Coronary artery (tissue), 2 donors: ENCODE results near the gene SDK2.

ENCODE experiments used
- DNase-seq: peaks from one replicate; pipeline ENCODE4 v3.0.0-alpha.2; 2017; ENCODE audit warnings: low spot score
- H3K27ac ChIP-seq, 2 donors: fragments of 200-600 bp; sonication (generic); one replicate each; pipeline ENCODE4 v1.5.1; 2016 to 2019
- H3K4me3 ChIP-seq: fragments of 200-600 bp; sonication (generic); 2 replicates; pipeline ENCODE4 v1.5.1; 2016; ENCODE audit warnings: mild to moderate bottlenecking, moderate library complexity
- CTCF ChIP-seq: fragments of 200-600 bp; sonication (generic); IDR thresholded peaks from one replicate; pipeline ENCODE4 v1.5.1; 2019; ENCODE audit warnings: antibody characterized with exemption

Gene SDK2

GRCh38 chr17:73430848-73431247 is 213.4 kb downstream of the SDK2 start:
- no peak overlapping the region for H3K4me3 ChIP-seq
- no peak for TF ChIP-seq CTCF
- no peak overlapping the region for H3K27ac ChIP-seq
- DNase-seq, result no peak

- TF ChIP-seq CTCF, result no peak
- Histone ChIP-seq H3K4me3 (no peak overlapping the region), H3K27ac (no peak overlapping the region)
- DNase-seq, result no peak
Measured at GRCh38 chr17:73430165-73430680, 214.0 kb downstream of the SDK2 start.

GRCh38 chr17:73429440-73430164 is 214.6 kb downstream of the SDK2 start:
- peak overlapping the region; percentile 39 for H3K4me3 ChIP-seq
- no peak overlapping the region for H3K27ac ChIP-seq
- peak; percentile 93 for TF ChIP-seq CTCF
- peak; percentile 85 for DNase-seq

- no peak for DNase-seq
- Histone ChIP-seq H3K4me3 (no peak overlapping the region), H3K27ac (no peak overlapping the region)
- no peak for TF ChIP-seq CTCF
Measured at GRCh38 chr17:73427198-73427597, 217.0 kb downstream of the SDK2 start.

- no peak for TF ChIP-seq CTCF
- Histone ChIP-seq H3K4me3 (no peak overlapping the region), H3K27ac (no peak overlapping the region)
- no peak for DNase-seq
Measured at GRCh38 chr17:73424571-73424970, 219.7 kb downstream of the SDK2 start.

- no peak for DNase-seq
- TF ChIP-seq CTCF, result no peak
- no peak overlapping the region for H3K27ac ChIP-seq
- H3K4me3 ChIP-seq, result no peak overlapping the region
Measured at GRCh38 chr17:73423806-73424205, 220.4 kb downstream of the SDK2 start.

- Histone ChIP-seq H3K27ac (no peak overlapping the region), H3K4me3 (no peak overlapping the region)
- TF ChIP-seq CTCF, result no peak
- DNase-seq, result no peak
Measured at GRCh38 chr17:73423159-73423715, 221.0 kb downstream of the SDK2 start.
